GM12878 (cell line): ENCODE measurements around the gene PKDREJ. TPM values are rescaled to one million over a fixed set of nuclear protein-coding genes. Genes with fewer than 3 reads are reported as not detected.

Experiments
- ATAC-seq: fragments of 200-7000 bp; cut with Tn5 transposase; 3 replicates; pipeline ENCODE4 v1.9.1; 2020; ENCODE audit warnings: mild to moderate bottlenecking, moderate library complexity
- BruUV-seq: library from RNA; stranded (reverse); fragments of 400-500 nt; replicated peaks from 2 replicates; lab custom pipeline; 2021; lab: Mats Ljungman, UMichigan
- CTCF ChIA-PET: fragments of 300-600 bp; sonication (Branson Sonifier 250); formaldehyde crosslinking; extraction: SDS; loops from one replicate; lab custom pipeline; 2021; ENCODE audit warnings: inconsistent platforms; lab: Yijun Ruan, JAX
- POLR2A ChIA-PET: fragments of 350-600 bp; formaldehyde crosslinking; extraction: SDS; loops from one replicate; lab custom pipeline; 2021; ENCODE audit warnings: inconsistent platforms; lab: Charles Lee
- RAD21 ChIA-PET: fragments of 300-600 bp; sonication (Branson Sonifier 250); formaldehyde crosslinking; loops from one replicate; lab custom pipeline; 2023; ENCODE audit warnings: antibody characterized with exemption; ENCODE audit not compliant: unreplicated experiment; lab: Charles Lee
- SMC1A ChIA-PET: fragments of 300-600 bp; sonication (Branson Sonifier 250); formaldehyde crosslinking; loops from one replicate; lab custom pipeline; 2023; ENCODE audit not compliant: unreplicated experiment, uncharacterized antibody; lab: Charles Lee
- DNase-seq: peaks from one replicate; pipeline ENCODE4 v3.0.0-alpha.2; 2011; ENCODE audit warnings: low read depth, low spot score
- FAIRE-seq: peaks from 3 replicates; lab custom pipeline; 2011; peaks lifted over from hg19 to GRCh38; lab: Jason Lieb, UNC
- H2AFZ ChIP-seq: 2 replicates; pipeline ENCODE4 v1.6.0; 2011; ENCODE audit warnings: low read depth, low read length, control low read depth; ENCODE audit not compliant: control insufficient read depth
- H3K27ac ChIP-seq: 2 replicates; pipeline ENCODE4 v1.5.1; 2011; ENCODE audit warnings: control low read depth; ENCODE audit not compliant: control insufficient read depth, insufficient read depth
- H3K27me3 ChIP-seq, 2 experiments: replicated peaks in 1 of 2; 2 replicates each; pipeline versions ENCODE4 v1.6.0 to v1.6.1; 2011; ENCODE audit warnings: low read length in 1 of 2; ENCODE audit not compliant: control insufficient read depth in 2 of 2, insufficient read depth in 2 of 2
- H3K36me3 ChIP-seq, 2 experiments: 2 replicates each; pipeline ENCODE4 v1.5.1; 2011; ENCODE audit warnings: low read length in 1 of 2; ENCODE audit not compliant: control insufficient read depth in 2 of 2, insufficient read depth in 2 of 2
- H3K4me1 ChIP-seq: 2 replicates; pipeline ENCODE4 v1.6.1; 2011; ENCODE audit warnings: mild to moderate bottlenecking, low read length, moderate library complexity, mixed read lengths; ENCODE audit not compliant: control insufficient read depth, insufficient read depth
- H3K4me2 ChIP-seq: 2 replicates; pipeline ENCODE4 v1.6.0; 2011; ENCODE audit warnings: control low read depth; ENCODE audit not compliant: control insufficient read depth, insufficient read depth
- H3K4me3 ChIP-seq: fragments of 200-600 bp; sonication (generic); 2 replicates; pipeline ENCODE4 v1.5.1; 2016
- H3K79me2 ChIP-seq: 2 replicates; pipeline ENCODE4 v1.6.0; 2011; ENCODE audit warnings: low read length; ENCODE audit not compliant: control insufficient read depth, insufficient read depth
- H3K9ac ChIP-seq: 2 replicates; pipeline ENCODE4 v1.8.0; 2011; ENCODE audit warnings: low read length, control low read depth, mixed read lengths; ENCODE audit not compliant: control insufficient read depth, insufficient read depth
- H3K9me3 ChIP-seq: replicated peaks from 3 replicates; pipeline ENCODE4 v1.5.1; 2011; ENCODE audit warnings: mild to moderate bottlenecking, low read length; ENCODE audit not compliant: control insufficient read depth, insufficient read depth
- H4K20me1 ChIP-seq: 2 replicates; pipeline ENCODE4 v1.6.0; 2011; ENCODE audit not compliant: control insufficient read depth, insufficient read depth
- MXI1 ChIP-seq: fragments of 150-350 bp; IDR thresholded peaks from 2 replicates; pipeline ENCODE4 v1.6.1; 2011; ENCODE audit warnings: low read depth, mild to moderate bottlenecking, inconsistent platforms, low read length, improper control_type of control experiment
- NFYB ChIP-seq: IDR thresholded peaks from 2 replicates; pipeline ENCODE4 v1.6.1; 2011; ENCODE audit warnings: low read depth, mild to moderate bottlenecking, low read length, improper control_type of control experiment, moderate library complexity; ENCODE audit not compliant: insufficient read depth
- RAD51 ChIP-seq: fragments of 450-650 bp; IDR thresholded peaks from 2 replicates; pipeline ENCODE4 v1.6.1; 2016; ENCODE audit warnings: moderate library complexity, mild to moderate bottlenecking, inconsistent platforms
- SREBF2 ChIP-seq: IDR thresholded peaks from 2 replicates; pipeline ENCODE4 v1.6.1; 2012; ENCODE audit warnings: mild to moderate bottlenecking, low read length
- SUZ12 ChIP-seq: fragments of 200-600 bp; sonication (generic); IDR thresholded peaks from one replicate; pipeline ENCODE4 v1.6.1; 2018; ENCODE audit warnings: antibody characterized with exemption, mild to moderate bottlenecking; ENCODE audit not compliant: unreplicated experiment
- TARDBP ChIP-seq: IDR thresholded peaks from 2 replicates; pipeline ENCODE4 v1.6.1; 2016; ENCODE audit warnings: borderline replicate concordance
- USF1 ChIP-seq: IDR thresholded peaks from 2 replicates; pipeline ENCODE4 v1.6.1; 2011; ENCODE audit warnings: borderline replicate concordance, low read depth, mild to moderate bottlenecking, moderate library complexity, mixed read lengths, low read length; ENCODE audit not compliant: insufficient read depth; ENCODE audit errors: extremely low read length
- WGBS: methylation state at CpG from one replicate; pipeline ENCODE4 v1.1.6; 2016; ENCODE audit warnings: low lambda C conversion rate; ENCODE audit not compliant: insufficient replicate concordance, insufficient coverage; ENCODE audit errors: missing lambda C conversion rate; 5-methylcytosine and 5-hydroxymethylcytosine counted together
- in situ Hi-C: fragments of 300-500 bp; cut with MboI; formaldehyde crosslinking; loops from 9 replicates; pipeline ENCODE4 v1.14.3; 2018; ENCODE audit warnings: mixed read lengths
- intact Hi-C: fragments of 100-400 bp; cut with micrococcal nuclease; formaldehyde crosslinking; loops from one replicate; pipeline ENCODE4 v1.14.2; 2022; ENCODE audit not compliant: unreplicated experiment
- polyA plus RNA-seq, 11 experiments: library from polyadenylated mRNA; depleted of rRNA in 4 of 11; unstranded in 6 of 11; stranded (reverse) in 5 of 11; fragments of >200 nt; fragmentation: Nextera tagmentation in 4 of 11; fragmentation: Illumina TruSeq in 1 of 11; extraction: Ambion mirVana in 4 of 11; extraction: Trizol in 1 of 11; gene quantifications; 1 replicate in 1 of 11; 2 replicates in 10 of 11; pipeline versions ENCODE4 v1.2.1 to v1.2.3, GENCODE V29; 2011 to 2016; ENCODE audit warnings: inconsistent platforms in 2 of 11, missing spikeins in 2 of 11, low read depth in 1 of 11
- total RNA-seq, 4 experiments: library from RNA; depleted of rRNA in 3 of 4; stranded (reverse); fragments of >200 nt in 3 of 4; fragmentation: Illumina TruSeq in 1 of 4; extraction: Trizol in 1 of 4; gene quantifications; 2 replicates each; pipeline versions ENCODE4 v1.2.1 to v1.2.3, GENCODE V29; 2013 to 2021
- TF ChIP-seq, protein P1 (sequence below): IDR thresholded peaks from 2 replicates; pipeline ENCODE4 v1.6.1; 2012; ENCODE audit warnings: improper control_type of control experiment, low read depth, low read length; ENCODE audit not compliant: insufficient replicate concordance

The PKDREJ gene
- total and polyA plus RNA-seq, 10 of the 15 experiments (the other 5 are each of a cell fraction or from before 2014, with no cell fraction given) = 0.02 to 0.03 TPM; not detected in 8

- H3K4me1 ChIP-seq = peaks cover 2% of the 10 kb centered on the region; the same call in 1 of the 2 replicates
- TF ChIP-seq USF1 = peak; percentile 47
- TF ChIP-seq NFYB = peak; percentile 90
- TF ChIP-seq TARDBP = no peak
- no peak for DNase-seq
- H3K79me2 ChIP-seq = no peaks in the 10 kb centered on the region
- intact Hi-C loops (no loop called here), in situ Hi-C loops (no loop called here)
- H3K36me3 ChIP-seq = peaks cover 3 to 5% of the 10 kb centered on the region in 2 experiments; a peak in 3 of 4 replicates
- peaks cover 2% of the 10 kb centered on the region; the same call in 2 of the 3 replicates for H3K9me3 ChIP-seq
- H3K4me2 ChIP-seq = no peak overlapping the region
- 81% methylated on average over 3 of the region's 3 CpGs for WGBS
- ATAC-seq = no peak
- no TSS peak for BruUV-seq
- ChIA-PET RAD21 (no interaction called here), SMC1A (interaction anchor here (1.0 kb wide), 1 partner anchor 34 kb away, joined by 3 read pairs; no protein-coding TSS in a partner anchor), POLR2A (no interaction called here), CTCF (no interaction called here)
- no peak for FAIRE-seq
- H2AFZ ChIP-seq = no peak overlapping the region
- H3K9ac ChIP-seq = no peak overlapping the region
- no peaks in the 10 kb centered on the region for H3K27me3 ChIP-seq
- H3K4me3 ChIP-seq = no peak overlapping the region
- no peak overlapping the region for H3K27ac ChIP-seq
- no peaks in the 10 kb centered on the region for H4K20me1 ChIP-seq
Observed at GRCh38 chr22:46275455-46276122, 12.4 kb upstream of the PKDREJ start.

DNA sequence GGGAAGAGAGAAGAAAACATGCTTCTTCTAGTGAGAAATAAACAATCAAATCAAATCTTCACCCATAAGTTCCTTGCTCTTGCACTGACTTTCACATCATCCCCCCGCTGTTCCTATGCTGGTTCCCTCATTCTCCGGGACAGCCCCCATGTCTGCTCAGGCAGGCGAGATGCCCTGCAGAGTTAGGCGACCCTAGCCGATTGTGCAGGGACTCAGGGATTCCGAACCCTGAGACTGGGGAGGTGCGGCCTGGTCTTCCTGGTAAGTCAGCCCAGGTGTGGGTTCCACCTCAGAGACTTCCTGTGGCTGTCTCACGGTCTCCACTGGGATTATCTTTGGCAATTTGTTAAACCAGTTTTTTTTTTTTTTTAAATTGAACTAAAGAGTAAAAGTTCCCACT, 11.2 kb upstream of the PKDREJ start:
- over 99% methylated on average over 8 of the region's 8 CpGs for WGBS
- H4K20me1 ChIP-seq = no peaks in the 10 kb centered on the region
- no peak overlapping the region for H3K9ac ChIP-seq
- H3K36me3 ChIP-seq = peaks cover 3 to 5% of the 10 kb centered on the region in 2 experiments; a peak in 3 of 4 replicates
- ChIA-PET POLR2A (no interaction called here), RAD21 (no interaction called here), CTCF (no interaction called here), SMC1A (no interaction called here)
- no peak overlapping the region for H3K27ac ChIP-seq
- DNase-seq (no peak), ATAC-seq (no peak), FAIRE-seq (no peak)
- intact Hi-C loops (no loop called here), in situ Hi-C loops (no loop called here)
- no peaks in the 10 kb centered on the region for H3K27me3 ChIP-seq
- no peaks in the 10 kb centered on the region for H3K4me1 ChIP-seq
- H3K4me2 ChIP-seq = no peak overlapping the region
- H3K9me3 ChIP-seq = peaks cover 2% of the 10 kb centered on the region; the same call in 2 of the 3 replicates
- H3K79me2 ChIP-seq = no peaks in the 10 kb centered on the region
- no peak overlapping the region for H3K4me3 ChIP-seq
- H2AFZ ChIP-seq = no peak overlapping the region
- BruUV-seq = no TSS peak
- TF ChIP-seq RAD51 = no peak
- no peak for TF ChIP-seq SREBF2
- TF ChIP-seq SUZ12 = no peak
- no peak for TF ChIP-seq MXI1
- TF ChIP-seq, protein P1, sequence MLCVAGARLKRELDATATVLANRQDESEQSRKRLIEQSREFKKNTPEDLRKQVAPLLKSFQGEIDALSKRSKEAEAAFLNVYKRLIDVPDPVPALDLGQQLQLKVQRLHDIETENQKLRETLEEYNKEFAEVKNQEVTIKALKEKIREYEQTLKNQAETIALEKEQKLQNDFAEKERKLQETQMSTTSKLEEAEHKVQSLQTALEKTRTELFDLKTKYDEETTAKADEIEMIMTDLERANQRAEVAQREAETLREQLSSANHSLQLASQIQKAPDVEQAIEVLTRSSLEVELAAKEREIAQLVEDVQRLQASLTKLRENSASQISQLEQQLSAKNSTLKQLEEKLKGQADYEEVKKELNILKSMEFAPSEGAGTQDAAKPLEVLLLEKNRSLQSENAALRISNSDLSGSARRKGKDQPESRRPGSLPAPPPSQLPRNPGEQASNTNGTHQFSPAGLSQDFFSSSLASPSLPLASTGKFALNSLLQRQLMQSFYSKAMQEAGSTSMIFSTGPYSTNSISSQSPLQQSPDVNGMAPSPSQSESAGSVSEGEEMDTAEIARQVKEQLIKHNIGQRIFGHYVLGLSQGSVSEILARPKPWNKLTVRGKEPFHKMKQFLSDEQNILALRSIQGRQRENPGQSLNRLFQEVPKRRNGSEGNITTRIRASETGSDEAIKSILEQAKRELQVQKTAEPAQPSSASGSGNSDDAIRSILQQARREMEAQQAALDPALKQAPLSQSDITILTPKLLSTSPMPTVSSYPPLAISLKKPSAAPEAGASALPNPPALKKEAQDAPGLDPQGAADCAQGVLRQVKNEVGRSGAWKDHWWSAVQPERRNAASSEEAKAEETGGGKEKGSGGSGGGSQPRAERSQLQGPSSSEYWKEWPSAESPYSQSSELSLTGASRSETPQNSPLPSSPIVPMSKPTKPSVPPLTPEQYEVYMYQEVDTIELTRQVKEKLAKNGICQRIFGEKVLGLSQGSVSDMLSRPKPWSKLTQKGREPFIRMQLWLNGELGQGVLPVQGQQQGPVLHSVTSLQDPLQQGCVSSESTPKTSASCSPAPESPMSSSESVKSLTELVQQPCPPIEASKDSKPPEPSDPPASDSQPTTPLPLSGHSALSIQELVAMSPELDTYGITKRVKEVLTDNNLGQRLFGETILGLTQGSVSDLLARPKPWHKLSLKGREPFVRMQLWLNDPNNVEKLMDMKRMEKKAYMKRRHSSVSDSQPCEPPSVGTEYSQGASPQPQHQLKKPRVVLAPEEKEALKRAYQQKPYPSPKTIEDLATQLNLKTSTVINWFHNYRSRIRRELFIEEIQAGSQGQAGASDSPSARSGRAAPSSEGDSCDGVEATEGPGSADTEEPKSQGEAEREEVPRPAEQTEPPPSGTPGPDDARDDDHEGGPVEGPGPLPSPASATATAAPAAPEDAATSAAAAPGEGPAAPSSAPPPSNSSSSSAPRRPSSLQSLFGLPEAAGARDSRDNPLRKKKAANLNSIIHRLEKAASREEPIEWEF = no peak
